Cerebellar nuclear complex (tissue), 1 donor: Measurements from ENCODE around the gene LRP1B.

Experiments
- DNase-seq, 2 experiments: peaks; one replicate each; lab custom pipeline; 2025; lab: John Stamatoyannopoulos, UW

Gene LRP1B

GRCh38 chr2:140621583-140622362 lies 1509.0 kb downstream of the LRP1B start:
- no peak for DNase-seq

DNA sequence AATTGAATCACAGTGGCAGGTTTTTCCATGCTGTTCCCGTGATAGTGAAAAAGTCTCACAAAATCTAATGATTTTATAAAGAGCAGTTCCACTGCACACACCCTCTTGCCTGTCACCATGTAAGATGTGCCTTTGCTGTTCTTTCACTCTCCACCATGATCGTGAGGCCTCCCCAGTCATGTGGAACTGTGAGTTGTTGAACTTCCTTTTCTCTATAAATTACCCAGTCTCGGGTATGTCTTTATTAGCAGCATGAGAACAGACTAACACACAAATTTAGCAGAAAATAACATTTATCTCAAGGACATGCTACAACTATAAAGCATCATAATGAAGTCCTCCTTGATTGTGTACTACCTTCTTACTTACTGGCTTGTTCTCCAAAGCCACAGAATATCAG lies 1526.0 kb downstream of the LRP1B start:
- no peak for DNase-seq

- no peak for DNase-seq
Measured at GRCh38 chr2:140604096-140604495, 1526.7 kb downstream of the LRP1B start.

GRCh38 chr2:140603416-140603815 lies 1527.4 kb downstream of the LRP1B start:
- DNase-seq = no peak

GRCh38 chr2:140601801-140602200 lies 1529.0 kb downstream of the LRP1B start:
- DNase-seq = no peak

DNA sequence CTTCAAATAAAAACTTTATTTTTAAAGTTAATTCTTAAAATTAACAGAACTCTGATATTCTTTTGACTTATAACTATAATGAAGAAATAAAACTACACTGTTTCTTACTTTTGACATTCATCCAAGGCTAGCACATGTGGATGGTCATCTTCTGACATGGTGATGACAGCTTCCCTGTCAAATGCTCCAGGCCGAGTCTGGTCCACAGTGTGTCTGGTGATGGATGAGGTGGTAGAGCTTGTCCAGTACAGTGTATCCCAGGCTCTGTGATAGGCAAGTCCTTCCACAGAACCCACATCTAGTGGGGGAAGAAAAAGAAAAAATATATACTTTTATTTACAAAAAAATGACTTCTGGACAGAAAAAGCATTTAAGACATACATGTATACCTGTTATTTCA lies 1529.5 kb downstream of the LRP1B start:
- no peak for DNase-seq

GRCh38 chr2:140600116-140600515 lies 1530.7 kb downstream of the LRP1B start:
- DNase-seq = no peak

DNA sequence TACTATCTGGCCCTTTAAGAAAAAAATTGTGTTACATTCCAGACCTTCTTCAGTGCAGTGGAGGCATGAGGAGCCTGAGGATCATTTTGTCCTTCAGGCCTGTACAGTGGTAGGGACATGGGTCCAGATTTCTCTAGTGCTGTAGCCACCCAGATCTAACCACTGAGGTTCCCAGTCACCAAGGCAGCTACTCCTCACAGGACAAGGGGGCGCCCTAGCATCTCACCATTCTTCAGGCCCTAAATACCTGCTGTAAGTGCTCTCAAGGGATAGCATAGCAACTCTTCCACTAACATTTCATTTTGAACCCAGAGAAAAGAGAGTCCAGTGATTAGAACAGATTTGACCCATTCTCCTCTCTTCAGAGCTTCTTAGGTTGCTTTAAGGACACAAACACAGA lies 1533.0 kb downstream of the LRP1B start:
- DNase-seq = no peak

DNA sequence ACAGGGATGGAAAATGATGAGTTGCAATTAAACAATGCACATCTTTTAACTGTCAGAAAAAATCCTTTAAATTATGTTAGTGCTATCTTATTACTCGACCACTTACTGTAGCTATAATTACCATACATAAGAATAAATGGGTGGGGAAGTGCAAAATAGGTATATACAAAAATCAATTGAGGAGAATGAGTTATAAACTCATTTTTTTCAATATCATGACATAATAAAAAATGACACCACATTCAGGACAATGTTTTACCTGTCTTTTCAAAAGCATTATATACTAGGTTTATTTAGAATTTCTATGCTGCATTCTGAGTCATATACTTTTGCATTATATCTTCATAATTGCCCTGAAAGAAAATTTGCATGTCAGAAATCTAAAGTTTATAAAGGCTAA lies 1533.6 kb downstream of the LRP1B start:
- no peak for DNase-seq

- DNase-seq = no peak
Measured at GRCh38 chr2:140596447-140596846, 1534.4 kb downstream of the LRP1B start.

DNA sequence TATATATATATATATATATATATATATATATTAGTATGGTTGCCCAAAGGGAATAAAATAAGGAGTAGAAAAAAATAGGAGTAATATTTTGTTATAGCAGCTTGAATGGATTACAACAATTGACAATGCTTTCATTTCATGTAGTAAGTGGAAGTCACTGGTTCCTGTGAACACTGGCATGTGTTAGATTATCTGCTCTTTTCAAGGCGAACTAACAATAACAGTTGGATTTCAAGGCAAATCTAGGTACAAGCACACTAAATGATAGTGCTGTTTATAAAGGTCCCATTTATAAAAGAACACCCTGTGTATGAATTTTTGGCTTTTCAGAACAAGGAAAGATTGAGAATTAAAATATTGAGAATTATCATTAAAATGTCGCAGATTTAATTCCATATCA lies 1535.7 kb downstream of the LRP1B start:
- no peak for DNase-seq

- no peak for DNase-seq
Measured at GRCh38 chr2:140593132-140593531, 1537.7 kb downstream of the LRP1B start.

DNA sequence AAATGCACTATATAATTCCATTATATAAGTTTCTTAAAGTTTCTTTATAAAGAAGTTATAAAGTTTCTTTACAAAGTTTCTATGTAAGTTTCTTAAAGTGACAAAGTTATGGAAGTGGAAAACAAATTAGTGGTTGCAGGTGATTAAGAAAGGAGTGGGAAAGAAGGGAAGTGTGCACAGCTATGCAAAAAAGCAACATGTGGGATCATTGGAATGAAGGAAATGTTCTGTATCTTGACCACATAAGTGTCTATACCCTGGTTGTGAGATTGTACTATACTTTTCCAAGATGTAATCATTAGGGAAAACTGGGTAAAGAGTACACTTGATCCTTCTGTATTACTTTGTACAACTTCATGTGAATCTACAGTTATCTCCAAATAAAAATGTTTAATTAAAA lies 1541.1 kb downstream of the LRP1B start:
- no peak for DNase-seq

DNA sequence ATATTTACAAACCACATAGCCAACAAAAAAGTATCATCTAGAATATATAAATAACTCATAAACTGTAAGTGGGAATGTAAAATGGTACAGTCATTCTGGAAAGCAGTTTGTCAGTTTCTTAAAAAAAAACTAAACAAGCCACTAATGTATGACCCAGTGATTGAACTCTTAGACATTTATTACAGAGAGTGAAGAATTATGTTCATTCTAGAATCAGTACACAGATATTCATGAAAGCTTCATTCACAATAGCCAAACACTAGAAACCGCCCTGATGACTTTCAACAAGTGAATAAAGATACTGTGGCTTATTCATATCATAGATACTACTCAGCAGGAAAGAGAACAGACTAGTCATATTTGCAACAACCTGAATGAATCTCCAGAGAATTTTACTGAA lies 1541.5 kb downstream of the LRP1B start:
- no peak for DNase-seq

- no peak for DNase-seq
Measured at GRCh38 chr2:140586379-140586778, 1544.4 kb downstream of the LRP1B start.

DNA sequence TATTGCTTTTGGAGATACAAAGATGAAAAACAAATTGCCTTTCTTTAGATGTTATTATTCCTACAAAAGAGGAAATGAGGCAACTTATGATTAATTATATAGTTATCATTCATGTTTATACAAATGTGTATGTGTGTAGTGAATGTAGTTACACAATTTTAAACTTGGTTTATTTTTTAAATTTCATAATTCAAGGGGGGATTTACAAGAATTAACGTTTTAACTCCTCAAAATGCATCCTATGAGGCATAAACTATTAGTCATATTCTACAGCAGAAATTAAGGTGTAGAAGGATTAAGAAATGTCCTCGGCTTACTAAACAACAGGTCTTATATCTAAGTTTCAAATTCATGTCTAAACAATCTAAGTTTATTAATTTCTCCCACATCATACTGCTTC lies 1545.8 kb downstream of the LRP1B start:
- no peak for DNase-seq

DNA sequence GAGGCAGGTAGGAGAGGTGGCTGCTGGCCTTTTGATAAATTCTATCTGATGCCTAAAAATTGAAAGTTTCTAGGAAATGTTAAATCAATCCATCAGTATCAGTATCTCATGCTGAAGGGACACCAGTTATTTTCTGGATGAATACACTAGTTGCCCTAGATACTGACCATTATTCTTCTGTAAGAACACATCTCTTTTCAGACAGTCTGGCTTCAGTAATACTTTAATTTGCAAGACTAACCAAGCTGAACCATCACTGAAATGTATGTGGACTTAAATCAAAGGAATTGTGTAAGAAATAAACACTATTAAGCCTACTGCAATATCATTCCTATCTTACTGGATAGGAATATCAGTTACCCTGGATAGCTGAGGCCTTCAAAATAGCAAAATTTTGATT lies 1546.3 kb downstream of the LRP1B start:
- DNase-seq = no peak

DNA sequence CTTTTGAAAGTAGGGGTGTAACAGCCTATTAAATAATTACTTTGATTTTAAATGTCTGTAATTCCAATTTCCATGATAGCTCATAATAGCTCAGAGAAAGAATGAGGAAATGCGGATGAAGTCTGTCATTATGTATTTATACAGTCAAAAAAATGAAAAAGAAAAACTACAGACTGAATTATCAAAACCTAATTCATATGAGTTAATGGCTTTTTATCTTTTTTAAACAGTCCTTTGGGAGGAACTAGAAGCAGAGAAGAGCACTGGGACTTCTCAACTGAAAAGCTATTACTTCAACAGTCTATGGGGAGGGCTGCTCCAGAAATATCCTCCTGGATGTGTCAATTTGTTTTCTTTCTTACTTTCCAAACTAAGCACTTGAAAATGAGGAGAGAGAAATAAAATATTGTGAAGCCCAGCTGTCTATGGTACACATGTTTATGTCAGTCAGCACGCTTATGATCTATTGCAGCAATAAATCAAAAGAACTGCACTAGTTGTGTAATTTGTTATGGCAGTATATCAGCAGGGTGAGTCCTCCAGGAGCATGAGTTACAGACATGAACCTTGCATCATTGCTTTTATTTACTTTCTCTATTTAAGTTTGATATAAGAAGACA lies 1550.2 kb downstream of the LRP1B start:
- no peak for DNase-seq

GRCh38 chr2:140577453-140577852 lies 1553.4 kb downstream of the LRP1B start:
- no peak for DNase-seq

GRCh38 chr2:140567734-140568133 lies 1563.1 kb downstream of the LRP1B start:
- DNase-seq = no peak

DNA sequence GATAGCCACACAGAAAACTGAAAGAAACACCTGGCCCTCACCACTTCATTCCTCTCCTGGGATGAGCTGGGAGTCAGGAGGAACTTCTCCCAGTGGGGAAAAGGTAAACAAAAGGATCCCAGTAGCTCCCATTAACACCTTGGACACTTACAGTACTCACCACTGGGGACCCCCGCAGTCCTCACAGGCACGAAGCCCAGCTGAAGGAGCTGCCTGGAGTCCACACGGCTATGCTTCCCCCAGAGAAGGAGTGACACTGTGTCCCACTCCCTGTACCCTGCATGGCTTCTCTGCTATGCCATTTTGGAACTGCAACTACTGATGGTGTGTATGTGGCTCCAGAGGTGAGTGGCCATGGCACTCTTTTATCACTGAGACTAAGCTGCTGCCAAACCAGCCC lies 1565.1 kb downstream of the LRP1B start:
- no peak for DNase-seq

- no peak for DNase-seq
Measured at GRCh38 chr2:140555701-140556100, 1575.1 kb downstream of the LRP1B start.

- no peak for DNase-seq
Measured at GRCh38 chr2:140552634-140553033, 1578.2 kb downstream of the LRP1B start.

DNA sequence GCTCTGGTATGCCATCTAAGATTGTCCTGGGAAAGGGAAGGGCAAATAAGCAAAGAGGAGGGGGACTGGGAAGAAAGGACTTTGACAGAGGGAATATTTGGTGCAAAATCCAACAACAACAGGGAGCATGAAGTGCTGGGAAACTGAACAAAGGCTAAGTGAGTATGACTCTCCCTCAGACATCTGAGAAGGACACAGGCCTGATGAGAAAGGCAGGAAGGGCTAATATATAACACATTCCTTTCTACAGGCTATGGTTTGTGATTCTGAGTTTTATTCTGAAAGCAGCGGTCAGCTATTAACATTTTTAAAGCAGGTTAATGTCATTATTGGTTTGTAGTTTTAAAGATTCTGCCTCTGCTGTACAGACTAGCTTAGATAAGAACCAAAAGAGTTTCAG lies 1579.5 kb downstream of the LRP1B start:
- DNase-seq = no peak
